Prostate gland (tissue), 2 donors: ENCODE results near the gene ATG2A. TPM values are rescaled to one million over a fixed set of nuclear protein-coding genes. Genes with fewer than 3 reads are reported as not detected.

ENCODE experiments used
- DNase-seq: peaks from one replicate; pipeline ENCODE4 v3.0.0-alpha.2; 2019; ENCODE audit warnings: low spot score
- H3K27ac ChIP-seq, 2 donors: fragments of 200-600 bp; sonication (generic); 2 replicates each; pipeline ENCODE4 v1.5.1; 2017 to 2019
- H3K27me3 ChIP-seq: fragments of 200-600 bp; sonication (generic); replicated peaks from 2 replicates; pipeline ENCODE4 v1.5.1; 2019; ENCODE audit not compliant: insufficient read depth
- H3K36me3 ChIP-seq, 2 donors: fragments of 200-600 bp; sonication (generic); 1 replicate in 1 of 2; 2 replicates in 1 of 2; pipeline versions ENCODE4 v1.5.1 to v1.8.1; 2017 to 2019
- H3K4me1 ChIP-seq: fragments of 200-600 bp; sonication (generic); replicated peaks from 2 replicates; pipeline ENCODE4 v1.5.1; 2019
- H3K4me3 ChIP-seq, 2 donors: fragments of 200-600 bp; sonication (generic); 2 replicates each; pipeline ENCODE4 v1.5.1; 2017 to 2019
- H3K9me3 ChIP-seq: fragments of 200-600 bp; sonication (generic); 2 replicates; pipeline ENCODE4 v1.5.1; 2017
- POLR2A ChIP-seq: fragments of 450-650 bp; IDR thresholded peaks from one replicate; pipeline ENCODE4 v1.6.1; 2016; ENCODE audit warnings: antibody characterized with exemption, mild to moderate bottlenecking
- POLR2AphosphoS5 ChIP-seq: sonication (generic); formaldehyde crosslinking; IDR thresholded peaks from one replicate; pipeline ENCODE4 v1.6.1; 2017; ENCODE audit warnings: antibody characterized with exemption
- WGBS: methylation state at CpG from one replicate; pipeline ENCODE4 v1.1.5; 2018; 5-methylcytosine and 5-hydroxymethylcytosine counted together
- intact Hi-C: fragments of 100-400 bp; cut with DNase I; formaldehyde crosslinking; loops from one replicate; pipeline ENCODE4 v1.14.2; 2022
- total RNA-seq, 2 donors: library from RNA; depleted of rRNA; stranded (reverse); fragments of >200 nt; gene quantifications; one replicate each; pipeline ENCODE4 v1.1.0, GENCODE V29; 2016
- TF ChIP-seq, protein P1 (sequence below), 4 experiments: fragments of 200-600 bp in 2 of 4; fragments of 450-650 bp in 2 of 4; sonication (generic) in 2 of 4; IDR thresholded peaks; 1 replicate in 3 of 4; 2 replicates in 1 of 4; pipeline ENCODE4 v1.5.1; 2016 to 2019; ENCODE audit warnings: antibody characterized with exemption in 4 of 4, mild to moderate bottlenecking in 2 of 4, moderate library complexity in 2 of 4

The ATG2A gene
- total RNA-seq, 2 donors from 2014 or later = 38.4 to 66.1 TPM

DNA sequence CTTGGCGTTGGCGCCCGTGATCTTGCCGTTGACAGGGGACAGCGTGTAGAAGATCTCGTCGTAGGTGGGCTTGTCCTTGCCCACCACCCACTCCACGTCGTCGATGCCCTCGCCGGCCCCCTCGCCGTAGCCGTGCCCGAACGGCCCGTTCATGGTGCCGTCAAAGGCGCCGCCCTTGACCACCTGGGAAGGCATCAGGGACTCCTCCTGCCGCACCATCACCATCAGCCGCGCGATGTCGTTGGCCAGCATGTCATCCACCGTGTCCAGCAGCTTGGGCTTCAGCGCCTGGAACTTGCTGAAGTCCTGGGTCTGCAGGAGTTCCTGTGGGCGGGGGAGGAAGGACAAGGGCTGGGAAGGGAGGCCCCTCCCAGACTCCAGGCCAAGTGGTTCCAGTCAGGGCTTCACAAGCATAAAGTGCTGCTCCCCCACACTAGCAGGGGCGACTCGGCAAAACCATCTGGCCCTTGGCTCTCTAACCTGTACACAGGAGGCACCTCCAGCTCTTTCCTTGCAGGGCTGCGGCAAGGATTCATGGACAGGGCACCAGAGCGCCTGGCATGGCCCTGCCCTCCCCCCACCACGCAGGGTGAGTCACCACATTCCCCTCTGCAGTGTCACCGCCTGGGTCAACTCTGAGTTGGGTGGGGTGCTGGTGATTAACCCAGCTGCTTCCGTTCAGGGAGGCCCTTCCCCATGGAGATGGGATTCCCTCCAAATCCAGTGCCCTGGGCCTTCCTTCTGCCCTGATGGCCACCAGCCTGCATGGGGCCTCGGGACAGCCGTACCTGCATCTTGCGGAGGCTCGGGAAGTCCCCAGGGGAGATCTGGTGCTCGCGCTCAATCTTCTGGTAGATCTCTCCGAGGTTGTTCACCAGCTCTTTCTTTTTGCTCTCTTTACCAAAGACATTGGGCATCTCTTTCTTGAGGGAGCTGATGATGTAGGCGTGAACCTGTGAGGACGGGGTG lies 62.2 kb downstream of the ATG2A start:
- Histone ChIP-seq H3K9me3 (no peaks in the 10 kb centered on the region), H3K27ac (peak overlapping the region; percentile 19 to 36), H3K4me1 (no peaks in the 10 kb centered on the region), H3K27me3 (no peaks in the 10 kb centered on the region), H3K4me3 (no peak overlapping the region), H3K36me3 (peaks cover 0 to 3% of the 10 kb centered on the region in 2 donors)
- WGBS = 80% methylated on average over 43 of the region's 45 CpGs
- intact Hi-C loops = loop anchor here (10.0 kb wide), 1 partner anchor 260 kb away; the partner anchor contains the start of genes TM7SF2 and ZNHIT2
- TF ChIP-seq POLR2A = no peak
- TF ChIP-seq POLR2AphosphoS5 = peak; percentile 67
- DNase-seq = no peak

DNA sequence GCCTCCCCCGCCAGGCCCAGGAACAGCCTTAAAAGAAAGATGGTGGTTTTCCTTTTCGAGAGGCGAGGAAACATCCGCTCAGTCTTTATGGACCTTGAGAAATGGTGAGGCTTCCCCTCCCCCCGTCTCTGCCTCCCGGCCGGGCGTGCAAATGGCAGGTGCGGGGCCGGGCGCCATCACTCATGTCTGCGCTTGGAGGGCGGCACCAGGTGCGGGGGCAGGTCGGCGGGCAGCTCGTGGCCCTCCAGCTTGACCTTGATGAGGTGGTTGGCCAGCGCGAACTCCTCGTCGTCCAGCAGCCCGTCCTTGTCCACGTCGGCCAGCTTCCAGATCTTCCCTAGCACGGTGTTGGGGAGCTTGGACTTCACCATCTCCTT lies 62.9 kb downstream of the ATG2A start:
- Histone ChIP-seq H3K36me3 (peaks cover 0 to 3% of the 10 kb centered on the region in 2 donors), H3K27ac (no peak overlapping the region), H3K4me1 (no peaks in the 10 kb centered on the region), H3K4me3 (no peak overlapping the region), H3K27me3 (no peaks in the 10 kb centered on the region), H3K9me3 (no peaks in the 10 kb centered on the region)
- intact Hi-C loops = loop anchor here (10.0 kb wide), 1 partner anchor 261 kb away; the partner anchor contains the start of genes TM7SF2 and ZNHIT2
- DNase-seq = no peak
- TF ChIP-seq POLR2A (no peak), POLR2AphosphoS5 (no peak)
- TF ChIP-seq, protein P1, sequence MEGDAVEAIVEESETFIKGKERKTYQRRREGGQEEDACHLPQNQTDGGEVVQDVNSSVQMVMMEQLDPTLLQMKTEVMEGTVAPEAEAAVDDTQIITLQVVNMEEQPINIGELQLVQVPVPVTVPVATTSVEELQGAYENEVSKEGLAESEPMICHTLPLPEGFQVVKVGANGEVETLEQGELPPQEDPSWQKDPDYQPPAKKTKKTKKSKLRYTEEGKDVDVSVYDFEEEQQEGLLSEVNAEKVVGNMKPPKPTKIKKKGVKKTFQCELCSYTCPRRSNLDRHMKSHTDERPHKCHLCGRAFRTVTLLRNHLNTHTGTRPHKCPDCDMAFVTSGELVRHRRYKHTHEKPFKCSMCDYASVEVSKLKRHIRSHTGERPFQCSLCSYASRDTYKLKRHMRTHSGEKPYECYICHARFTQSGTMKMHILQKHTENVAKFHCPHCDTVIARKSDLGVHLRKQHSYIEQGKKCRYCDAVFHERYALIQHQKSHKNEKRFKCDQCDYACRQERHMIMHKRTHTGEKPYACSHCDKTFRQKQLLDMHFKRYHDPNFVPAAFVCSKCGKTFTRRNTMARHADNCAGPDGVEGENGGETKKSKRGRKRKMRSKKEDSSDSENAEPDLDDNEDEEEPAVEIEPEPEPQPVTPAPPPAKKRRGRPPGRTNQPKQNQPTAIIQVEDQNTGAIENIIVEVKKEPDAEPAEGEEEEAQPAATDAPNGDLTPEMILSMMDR (IDR thresholded peaks at IDR 0.05) = no peak
- WGBS = 94% methylated on average over 25 of the region's 25 CpGs

DNA sequence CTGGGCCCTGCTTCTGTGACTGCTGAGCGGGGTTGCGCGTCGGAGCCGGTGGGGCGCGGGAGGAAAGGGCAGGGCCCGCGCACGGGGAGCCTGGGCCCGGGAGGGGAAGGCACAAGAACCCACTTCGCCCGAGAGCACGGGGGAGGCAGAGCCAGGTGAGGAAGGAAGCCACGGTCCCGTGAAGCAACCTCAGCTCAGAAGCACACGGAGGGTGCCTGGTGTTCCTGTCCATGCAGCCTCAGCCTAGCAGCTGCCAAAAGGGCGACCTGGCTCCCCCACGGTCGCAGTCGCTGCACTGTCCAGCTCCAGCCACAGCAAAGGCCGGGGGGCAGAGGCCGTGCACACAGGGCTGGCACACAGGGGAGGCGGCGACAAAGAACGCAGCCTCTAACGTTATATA lies 63.3 kb downstream of the ATG2A start:
- H3K4me3 ChIP-seq = no peak overlapping the region

DNA sequence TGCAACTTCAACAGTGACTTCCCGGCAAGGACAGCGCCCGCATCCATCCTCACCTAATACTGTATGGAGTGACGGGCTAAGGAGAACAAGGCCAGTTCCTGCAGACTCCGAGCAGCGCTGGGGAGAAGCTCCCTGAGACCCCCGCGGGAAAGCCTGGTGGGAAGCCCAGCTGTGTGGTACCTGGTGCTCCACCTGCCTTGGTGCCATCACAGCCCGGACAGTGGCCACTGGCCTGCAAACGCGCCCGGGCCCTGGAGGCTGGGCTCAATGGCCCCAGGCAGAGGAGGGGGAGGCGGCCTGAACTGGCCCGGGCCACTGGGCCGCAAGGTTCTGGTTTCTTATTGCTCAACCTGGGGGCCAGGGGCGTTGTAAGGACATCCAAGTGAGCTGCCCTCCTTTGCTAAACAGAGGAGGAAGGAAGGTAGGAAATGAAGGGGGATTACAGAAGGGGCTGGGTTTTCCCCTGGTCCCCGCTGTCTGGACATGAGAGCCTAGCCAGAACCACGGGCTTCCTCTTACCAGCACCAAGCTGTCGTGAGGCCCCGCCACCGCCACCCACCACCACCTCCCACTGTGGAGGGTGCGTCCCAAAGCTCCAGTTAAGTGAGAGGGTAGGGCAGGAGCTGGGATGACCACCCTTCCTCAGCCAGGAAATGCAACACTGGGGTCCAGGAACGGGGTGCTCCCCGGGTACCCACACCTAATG lies 64.1 kb downstream of the ATG2A start:
- Histone ChIP-seq H3K4me1 (no peaks in the 10 kb centered on the region), H3K27me3 (no peaks in the 10 kb centered on the region), H3K36me3 (peaks cover 0 to 3% of the 10 kb centered on the region in 2 donors), H3K27ac (no peak overlapping the region), H3K9me3 (no peaks in the 10 kb centered on the region), H3K4me3 (no peak overlapping the region)
- WGBS = 81% methylated on average over 23 of the region's 24 CpGs
- no peak for DNase-seq
- intact Hi-C loops = loop anchor here (10.0 kb wide), 1 partner anchor 262 kb away; the partner anchor contains the start of genes TM7SF2 and ZNHIT2
- no peak for TF ChIP-seq POLR2AphosphoS5
- TF ChIP-seq, protein P1 (IDR thresholded peaks at IDR 0.05) = no peak

More for the DNA sequence above, 63.3 kb downstream of the ATG2A start:
- no peaks in the 10 kb centered on the region for H3K9me3 ChIP-seq
- no peaks in the 10 kb centered on the region for H3K27me3 ChIP-seq
- H3K27ac ChIP-seq = no peak overlapping the region
- H3K4me1 ChIP-seq = no peaks in the 10 kb centered on the region
- peaks cover 0 to 3% of the 10 kb centered on the region in 2 donors for H3K36me3 ChIP-seq
- TF ChIP-seq POLR2AphosphoS5 = no peak
- TF ChIP-seq, protein P1 (IDR thresholded peaks at IDR 0.05) = no peak
- TF ChIP-seq POLR2A = no peak
- no peak for DNase-seq
- intact Hi-C loops = loop anchor here (10.0 kb wide), 1 partner anchor 261 kb away; the partner anchor contains the start of genes TM7SF2 and ZNHIT2
- WGBS = 82% methylated on average over 23 of the region's 27 CpGs

DNA sequence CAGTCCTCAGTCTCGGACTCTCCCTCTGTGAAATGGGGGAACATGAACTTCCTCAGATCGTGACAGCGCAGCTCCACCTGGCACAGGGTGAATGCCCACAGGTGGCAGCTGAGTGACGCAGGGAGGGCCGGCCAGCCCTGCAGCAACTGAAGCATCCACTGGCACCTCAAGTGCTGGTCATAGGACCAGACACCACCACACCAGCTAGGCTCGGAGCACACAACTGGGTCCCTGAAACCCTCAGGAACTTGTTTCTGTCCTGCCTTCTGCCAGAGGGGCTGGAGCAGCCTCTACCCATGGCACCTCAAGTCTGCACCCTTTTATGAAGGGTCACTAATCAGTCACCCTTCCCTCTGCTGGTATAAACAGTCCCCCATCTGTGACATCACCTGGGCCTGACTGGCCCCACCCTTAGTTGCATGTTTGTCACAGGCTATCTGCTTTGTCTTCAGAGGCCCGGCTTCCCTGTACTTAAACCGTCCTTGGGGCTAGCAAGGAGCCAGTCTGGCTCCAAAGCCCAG lies 65.1 kb downstream of the ATG2A start:
- WGBS = 86% methylated on average over 8 of the region's 8 CpGs
- no peak for DNase-seq
- H3K36me3 ChIP-seq = peaks cover 0 to 3% of the 10 kb centered on the region in 2 donors
- H3K4me1 ChIP-seq = no peaks in the 10 kb centered on the region
- no peaks in the 10 kb centered on the region for H3K9me3 ChIP-seq
- no peaks in the 10 kb centered on the region for H3K27me3 ChIP-seq
- TF ChIP-seq, protein P1 (IDR thresholded peaks at IDR 0.05) = no peak
- TF ChIP-seq POLR2A (no peak), POLR2AphosphoS5 (no peak)
- H3K4me3 ChIP-seq = no peak overlapping the region
- intact Hi-C loops = loop anchor here (10.0 kb wide), 1 partner anchor 263 kb away; the partner anchor contains the start of genes TM7SF2 and ZNHIT2
- no peak overlapping the region for H3K27ac ChIP-seq
